ENCODE results near the gene VCP. TPM values are rescaled to one million over a fixed set of nuclear protein-coding genes. Genes with fewer than 3 reads are reported as not detected.

Gene VCP
- 386 and 411 TPM in 2 replicates for polyA plus RNA-seq (2011; rRNA removed)
- 515 and 594 TPM in 2 replicates for polyA minus RNA-seq (2011; rRNA and poly(A)+ RNA removed)

DNA sequence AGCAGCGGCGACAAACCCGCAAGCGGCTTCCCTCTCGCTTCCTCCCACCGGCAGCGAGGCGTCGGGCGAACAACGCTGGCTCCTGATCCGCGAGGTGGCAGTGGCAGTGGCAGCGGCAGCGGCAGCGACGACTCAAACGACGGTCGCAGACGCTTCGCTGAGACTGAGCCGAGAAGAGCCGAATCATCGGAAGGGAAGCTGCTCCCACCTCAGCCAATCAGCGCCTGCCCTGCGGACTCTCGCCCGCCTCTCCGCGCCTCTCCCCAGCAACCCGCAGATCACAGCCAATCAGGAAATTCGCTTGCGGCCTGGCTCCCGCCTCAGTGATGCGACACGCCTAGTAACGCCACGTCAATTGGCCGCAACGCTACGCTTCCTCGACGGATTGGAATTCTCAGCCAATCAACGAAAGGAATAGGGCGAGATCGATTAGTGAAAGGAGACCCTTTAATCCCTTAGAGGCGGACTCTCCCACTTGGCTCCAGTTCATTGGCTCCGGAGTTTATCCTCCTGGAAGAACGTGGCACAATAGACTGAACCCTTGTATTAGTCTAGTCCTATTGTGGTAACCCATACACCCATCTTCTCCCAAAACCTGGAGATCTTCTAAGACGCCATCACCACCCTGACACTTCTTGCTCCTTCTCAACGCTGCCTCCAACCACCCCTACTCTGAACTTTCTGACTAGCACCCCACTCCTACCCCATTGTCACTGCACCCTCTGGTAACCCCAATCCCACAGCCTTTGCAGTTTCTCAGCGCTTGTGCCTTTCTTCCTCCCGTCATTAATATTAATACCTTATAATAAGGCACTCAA lies at the start of gene VCP:
Gene VCP (minus strand): TSS at position 165 of the 818 bp plus-strand sequence. CDS start 272 bp downstream, outside the sequence.
- CTCF ChIA-PET: interaction anchor here (0.7 to 2.6 kb wide), 8 partner anchors 9 to 173 kb away, joined by 3 to 27 read pairs (median 5); partner anchors contain the start of genes ATOSB and PIGO
- Histone ChIP-seq H3K4me3 (ENCODE audit: low read depth, low read length) (peak within 1 kb of the TSS; percentile 90), H3K9me3 (ENCODE audit: control insufficient read depth, insufficient read depth, low read length) (no peaks in the 10 kb centered on the region), H3K27me3 (ENCODE audit: control insufficient read depth, insufficient read depth, low read length) (no peaks in the 10 kb centered on the region), H3K27ac (ENCODE audit: low read depth, low read length) (peak within 1 kb of the TSS; percentile 100)
- POLR2A ChIA-PET: interaction anchor here (0.6 to 2.6 kb wide), 21 partner anchors 8 to 278 kb away, joined by 3 to 18 read pairs (median 6); partner anchors contain the start of genes ATOSB, DNAJB5, STOML2 and UNC13B
- TF ChIP-seq, protein P1, sequence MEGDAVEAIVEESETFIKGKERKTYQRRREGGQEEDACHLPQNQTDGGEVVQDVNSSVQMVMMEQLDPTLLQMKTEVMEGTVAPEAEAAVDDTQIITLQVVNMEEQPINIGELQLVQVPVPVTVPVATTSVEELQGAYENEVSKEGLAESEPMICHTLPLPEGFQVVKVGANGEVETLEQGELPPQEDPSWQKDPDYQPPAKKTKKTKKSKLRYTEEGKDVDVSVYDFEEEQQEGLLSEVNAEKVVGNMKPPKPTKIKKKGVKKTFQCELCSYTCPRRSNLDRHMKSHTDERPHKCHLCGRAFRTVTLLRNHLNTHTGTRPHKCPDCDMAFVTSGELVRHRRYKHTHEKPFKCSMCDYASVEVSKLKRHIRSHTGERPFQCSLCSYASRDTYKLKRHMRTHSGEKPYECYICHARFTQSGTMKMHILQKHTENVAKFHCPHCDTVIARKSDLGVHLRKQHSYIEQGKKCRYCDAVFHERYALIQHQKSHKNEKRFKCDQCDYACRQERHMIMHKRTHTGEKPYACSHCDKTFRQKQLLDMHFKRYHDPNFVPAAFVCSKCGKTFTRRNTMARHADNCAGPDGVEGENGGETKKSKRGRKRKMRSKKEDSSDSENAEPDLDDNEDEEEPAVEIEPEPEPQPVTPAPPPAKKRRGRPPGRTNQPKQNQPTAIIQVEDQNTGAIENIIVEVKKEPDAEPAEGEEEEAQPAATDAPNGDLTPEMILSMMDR (IDR thresholded peaks at IDR 0.05; ENCODE audit: low read depth, low read length): no peak
- peak; percentile 98 for DNase-seq (ENCODE audit: low read depth, low spot score)

DNA sequence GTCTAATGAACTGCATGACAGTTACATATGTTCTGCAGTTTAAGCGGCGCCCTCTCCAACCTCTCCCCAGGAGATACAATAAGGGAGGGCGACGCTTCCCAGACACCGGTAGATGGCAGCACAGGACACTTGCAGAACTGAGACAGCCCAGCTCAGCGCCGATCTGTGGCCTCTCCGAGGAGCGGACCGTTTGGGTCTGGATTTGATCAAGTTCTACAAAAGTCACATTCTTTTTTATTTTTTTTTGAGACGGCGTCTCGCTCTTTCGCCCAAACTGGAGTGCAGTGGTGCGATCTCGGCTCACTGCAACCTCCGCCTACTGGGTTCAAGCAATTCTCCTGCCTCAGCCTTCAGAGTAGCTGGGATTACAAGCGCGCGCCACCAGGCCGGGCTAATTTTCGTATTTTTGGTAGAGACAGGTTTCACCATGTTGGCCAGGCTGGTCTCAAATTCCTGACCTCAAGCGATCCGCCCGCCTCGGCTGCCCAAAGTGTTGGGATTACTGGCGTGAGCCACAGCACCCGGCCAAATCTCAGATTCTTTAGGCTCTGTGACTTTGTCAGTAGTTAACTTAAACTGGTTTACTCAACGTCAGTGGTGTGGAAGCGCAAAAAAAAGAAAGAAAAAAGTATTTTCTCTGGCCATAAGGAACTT lies 44.6 kb upstream of the VCP start:
- POLR2A ChIA-PET: interaction anchor here (0.7 to 1.5 kb wide), 3 partner anchors 14 to 437 kb away, joined by 3 to 5 read pairs (median 3); partner anchors contain the start of genes STOML2 and UNC13B
- DNase-seq (ENCODE audit: low read depth, low spot score): peak; percentile 84
- TF ChIP-seq, protein P1 (IDR thresholded peaks at IDR 0.05; ENCODE audit: low read depth, low read length): peak; percentile 95
- no peaks in the 10 kb centered on the region for H3K9me3 ChIP-seq (ENCODE audit: control insufficient read depth, insufficient read depth, low read length)
- H3K4me3 ChIP-seq (ENCODE audit: low read depth, low read length): peak overlapping the region; percentile 98
- no peaks in the 10 kb centered on the region for H3K27me3 ChIP-seq (ENCODE audit: control insufficient read depth, insufficient read depth, low read length)
- CTCF ChIA-PET: interaction anchor here (0.6 to 5.0 kb wide), 21 partner anchors 13 to 437 kb away, joined by 3 to 58 read pairs (median 4); partner anchors contain the start of genes PIGO and UNC13B
- no peak overlapping the region for H3K27ac ChIP-seq (ENCODE audit: low read depth, low read length)

DNA sequence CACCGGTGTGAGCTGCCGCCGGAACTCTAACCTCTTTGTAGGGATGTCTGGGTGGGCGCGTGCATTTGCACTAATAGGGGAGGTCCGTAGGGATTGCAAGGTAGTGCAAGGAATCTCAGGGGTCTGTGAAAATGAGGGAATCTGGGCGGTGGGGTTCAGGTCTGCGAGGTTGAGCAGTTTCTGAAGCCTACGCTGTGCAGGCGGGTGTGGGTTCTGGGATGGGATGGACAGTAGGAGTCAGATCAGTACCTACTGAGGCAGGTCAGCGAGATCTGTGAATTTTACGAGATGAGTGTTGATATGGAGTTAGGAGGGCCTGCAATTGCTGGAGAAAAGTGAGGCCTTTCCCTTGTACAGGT lies 44.1 kb upstream of the VCP start:
- TF ChIP-seq, protein P1 (IDR thresholded peaks at IDR 0.05; ENCODE audit: low read depth, low read length): no peak
- Histone ChIP-seq H3K27ac (ENCODE audit: low read depth, low read length) (peak overlapping the region; percentile 61), H3K9me3 (ENCODE audit: control insufficient read depth, insufficient read depth, low read length) (no peaks in the 10 kb centered on the region), H3K27me3 (ENCODE audit: control insufficient read depth, insufficient read depth, low read length) (no peaks in the 10 kb centered on the region), H3K4me3 (ENCODE audit: low read depth, low read length) (peak overlapping the region; percentile 98)
- ChIA-PET POLR2A (interaction anchor here (0.7 to 1.5 kb wide), 5 partner anchors 13 to 437 kb away, joined by 3 to 5 read pairs (median 3); partner anchors contain the start of genes STOML2 and UNC13B), CTCF (interaction anchor here (0.6 to 5.0 kb wide), 18 partner anchors 13 to 437 kb away, joined by 3 to 58 read pairs (median 4); partner anchors contain the start of gene UNC13B)
- no peak for DNase-seq (ENCODE audit: low read depth, low spot score)

DNA sequence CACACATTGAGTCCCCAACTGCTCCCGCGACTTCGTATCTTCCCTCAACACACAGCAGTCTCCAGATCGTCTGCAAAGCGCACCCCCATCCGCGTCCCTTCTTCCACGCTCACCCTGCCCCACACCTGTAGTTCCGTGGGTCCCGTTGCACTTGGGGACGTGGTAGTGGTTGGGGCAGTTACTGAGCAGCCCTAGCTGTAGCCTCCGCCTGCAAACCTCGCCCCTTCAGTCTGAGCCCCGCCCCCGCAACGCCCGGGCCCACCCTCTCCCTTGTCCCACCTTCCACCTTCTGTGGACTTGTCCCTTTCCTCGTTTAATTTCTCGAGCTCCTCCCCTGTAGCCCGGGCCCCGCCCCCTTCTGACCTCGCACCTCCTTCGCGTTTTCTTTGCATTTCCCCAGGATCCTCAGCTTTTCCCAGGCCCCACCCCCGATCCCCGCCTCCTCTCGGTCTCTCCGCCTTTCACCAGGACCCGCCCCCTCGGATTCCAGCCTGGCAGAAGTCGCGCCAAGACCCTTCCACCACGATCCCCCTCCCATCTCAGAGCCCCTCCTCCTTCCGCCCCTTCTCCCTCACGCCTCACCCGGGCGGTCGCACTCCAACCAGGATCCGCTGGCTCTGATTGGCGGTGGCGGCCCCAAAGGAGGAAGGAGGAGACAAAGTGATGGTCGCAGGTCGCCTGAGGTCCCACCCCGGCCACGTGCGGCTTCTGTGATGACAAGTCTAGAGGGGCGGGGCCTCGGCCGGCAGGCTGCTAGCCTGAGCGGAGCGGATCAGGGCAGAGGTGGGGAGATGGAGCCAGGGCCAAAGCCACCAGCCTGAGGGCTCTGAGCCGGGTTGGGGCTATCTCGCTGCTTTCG lies 43.5 kb upstream of the VCP start, which contains the start of gene ATOSB:
Gene ATOSB (minus strand): TSS at position 183 of the 859 bp plus-strand sequence. CDS start 7,588 bp downstream, outside the sequence.
- peak; percentile 86 for DNase-seq (ENCODE audit: low read depth, low spot score)
- TF ChIP-seq, protein P1 (IDR thresholded peaks at IDR 0.05; ENCODE audit: low read depth, low read length): no peak
- H3K27ac ChIP-seq (ENCODE audit: low read depth, low read length): peak within 1 kb of the TSS; percentile 91
- ChIA-PET CTCF (interaction anchor here (0.6 to 5.0 kb wide), 16 partner anchors 13 to 438 kb away, joined by 3 to 58 read pairs (median 5); partner anchors contain the start of genes UNC13B and VCP), POLR2A (interaction anchor here (0.6 to 1.5 kb wide), 10 partner anchors 13 to 445 kb away, joined by 3 to 7 read pairs (median 3); partner anchors contain the start of genes RUSC2, STOML2, UNC13B and VCP)
- peak within 1 kb of the TSS; percentile 98 for H3K4me3 ChIP-seq (ENCODE audit: low read depth, low read length)
- H3K27me3 ChIP-seq (ENCODE audit: control insufficient read depth, insufficient read depth, low read length): no peaks in the 10 kb centered on the region
- H3K9me3 ChIP-seq (ENCODE audit: control insufficient read depth, insufficient read depth, low read length): no peaks in the 10 kb centered on the region
